NB4 (cell line): ENCODE measurements around the gene GRN.

Source experiments
- CTCF ChIP-seq: IDR thresholded peaks from one replicate; pipeline ENCODE4 v1.5.1; 2012; ENCODE audit warnings: low read depth, low read length
- POLR2A ChIP-seq: IDR thresholded peaks from 2 replicates; pipeline ENCODE4 v1.6.1; 2011; ENCODE audit warnings: mild to moderate bottlenecking; ENCODE audit not compliant: insufficient read length; ENCODE audit errors: extremely low read depth

GRCh38 chr17:44358066-44358465 is 13.0 kb downstream of the GRN start:
- TF ChIP-seq CTCF: no peak
- no peak for TF ChIP-seq POLR2A
